Gastroesophageal sphincter (tissue), 4 donors: ENCODE data around the gene VIL1. TPM values are rescaled to one million over a fixed set of nuclear protein-coding genes. Genes with fewer than 3 reads are reported as not detected.

Source experiments
- ATAC-seq: fragments of 150-250 bp; one replicate; pipeline ENCODE4 v1.9.1; 2016; ENCODE audit warnings: mild to moderate bottlenecking, moderate library complexity
- H3K27ac ChIP-seq, 4 donors: fragments of 200-600 bp; sonication (generic) in 3 of 4; 1 replicate in 3 of 4; 2 replicates in 1 of 4; pipeline ENCODE4 v1.5.1; 2016 to 2019
- H3K27me3 ChIP-seq: fragments of 200-600 bp; sonication (generic); one replicate; pipeline ENCODE4 v1.5.1; 2019
- H3K36me3 ChIP-seq, 2 donors: fragments of 200-600 bp; sonication (generic); one replicate each; pipeline ENCODE4 v1.5.1; 2019; ENCODE audit warnings: control low read depth in 1 of 2
- H3K4me1 ChIP-seq, 3 donors: fragments of 200-600 bp; sonication (generic); 1 replicate in 2 of 3; 2 replicates in 1 of 3; pipeline ENCODE4 v1.5.1; 2016 to 2019; ENCODE audit warnings: control low read depth in 2 of 3
- H3K4me3 ChIP-seq, 2 donors: fragments of 200-600 bp; sonication (generic); one replicate each; pipeline ENCODE4 v1.5.1; 2019; ENCODE audit warnings: mild to moderate bottlenecking in 1 of 2, moderate library complexity in 1 of 2
- H3K9me3 ChIP-seq, 3 donors: fragments of 200-600 bp; sonication (generic); one replicate each; pipeline ENCODE4 v1.5.1; 2017 to 2019; ENCODE audit warnings: control low read depth in 2 of 3
- CTCF ChIP-seq, 4 experiments: fragments of 200-600 bp in 2 of 4; fragments of 450-650 bp in 2 of 4; sonication (generic) in 1 of 4; IDR thresholded peaks; one replicate each; pipeline ENCODE4 v1.5.1; 2017 to 2019; ENCODE audit warnings: antibody characterized with exemption in 4 of 4, mild to moderate bottlenecking in 2 of 4, moderate library complexity in 2 of 4
- EP300 ChIP-seq: sonication (generic); formaldehyde crosslinking; IDR thresholded peaks from one replicate; pipeline ENCODE4 v1.6.1; 2017; ENCODE audit warnings: antibody characterized with exemption, mild to moderate bottlenecking
- POLR2A ChIP-seq, 2 donors: fragments of 450-650 bp; IDR thresholded peaks; one replicate each; pipeline ENCODE4 v1.6.1; 2017; ENCODE audit warnings: antibody characterized with exemption in 2 of 2, mild to moderate bottlenecking in 2 of 2, moderate library complexity in 1 of 2
- POLR2AphosphoS5 ChIP-seq: sonication (generic); formaldehyde crosslinking; IDR thresholded peaks from one replicate; pipeline ENCODE4 v1.6.1; 2017; ENCODE audit warnings: antibody characterized with exemption
- WGBS, 2 donors: methylation state at CpG; one replicate each; pipeline ENCODE4 v1.1.5; 2018; ENCODE audit warnings: low coverage in 1 of 2; 5-methylcytosine and 5-hydroxymethylcytosine counted together
- total RNA-seq, 4 donors: library from RNA; depleted of rRNA; stranded (reverse); fragments of >200 nt; gene quantifications; one replicate each; pipeline ENCODE4 v1.1.0, GENCODE V29; 2016

The VIL1 gene
- total RNA-seq, 4 donors from 2014 or later, result not detected

- WGBS, 2 donors, result 97% methylated on average over 4 of the region's 23 CpGs; no CpG with 5 or more reads in 1 of the 2 donors
These were observed 27.7 kb upstream of the VIL1 start for GRCh38 chr2:218391202-218391601.

DNA sequence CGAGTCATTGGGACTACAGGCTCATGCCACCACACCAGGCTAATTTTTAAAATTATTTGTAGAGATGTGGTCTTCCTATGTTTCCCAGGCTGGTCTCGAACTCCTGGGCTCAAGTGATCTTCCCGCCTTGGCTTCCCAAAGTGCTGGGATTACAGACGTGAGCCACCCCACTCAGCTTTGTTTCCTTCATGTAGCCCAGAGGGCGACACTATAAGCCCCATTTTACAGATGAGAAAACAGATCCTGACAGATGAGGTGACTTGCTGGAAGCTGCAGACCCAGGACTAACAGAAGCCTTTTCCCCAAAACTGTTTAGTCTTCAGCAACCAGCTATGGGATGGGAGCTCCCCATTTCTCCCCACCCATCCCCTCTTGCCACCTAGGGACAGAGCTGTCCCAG is 26.5 kb upstream of the VIL1 start:
- Histone ChIP-seq H3K4me3 (no peak overlapping the region), H3K4me1 (peaks cover 0 to 24% (median 0%) of the 10 kb centered on the region in 3 donors), H3K27me3 (no peaks in the 10 kb centered on the region), H3K27ac (no peak overlapping the region), H3K36me3 (no peaks in the 10 kb centered on the region), H3K9me3 (no peaks in the 10 kb centered on the region)
- WGBS, 2 donors, result 90 to 93% methylated on average over 4 to 5 of the region's 5 CpGs
- TF ChIP-seq EP300, result no peak
- no peak for TF ChIP-seq CTCF (IDR thresholded peaks at IDR 0.05)
- TF ChIP-seq POLR2A (IDR thresholded peaks at IDR 0.05), result no peak
- TF ChIP-seq POLR2AphosphoS5, result no peak
- no peak for ATAC-seq

More at GRCh38 chr2:218391202-218391601, 27.7 kb upstream of the VIL1 start:
- Histone ChIP-seq H3K27ac (no peak overlapping the region), H3K9me3 (no peaks in the 10 kb centered on the region), H3K27me3 (no peaks in the 10 kb centered on the region), H3K4me3 (no peak overlapping the region), H3K36me3 (no peaks in the 10 kb centered on the region), H3K4me1 (peaks cover 0 to 19% (median 0%) of the 10 kb centered on the region in 3 donors)
- ATAC-seq, result no peak
- TF ChIP-seq EP300 (no peak), POLR2A (IDR thresholded peaks at IDR 0.05) (no peak), CTCF (IDR thresholded peaks at IDR 0.05) (no peak), POLR2AphosphoS5 (no peak)

DNA sequence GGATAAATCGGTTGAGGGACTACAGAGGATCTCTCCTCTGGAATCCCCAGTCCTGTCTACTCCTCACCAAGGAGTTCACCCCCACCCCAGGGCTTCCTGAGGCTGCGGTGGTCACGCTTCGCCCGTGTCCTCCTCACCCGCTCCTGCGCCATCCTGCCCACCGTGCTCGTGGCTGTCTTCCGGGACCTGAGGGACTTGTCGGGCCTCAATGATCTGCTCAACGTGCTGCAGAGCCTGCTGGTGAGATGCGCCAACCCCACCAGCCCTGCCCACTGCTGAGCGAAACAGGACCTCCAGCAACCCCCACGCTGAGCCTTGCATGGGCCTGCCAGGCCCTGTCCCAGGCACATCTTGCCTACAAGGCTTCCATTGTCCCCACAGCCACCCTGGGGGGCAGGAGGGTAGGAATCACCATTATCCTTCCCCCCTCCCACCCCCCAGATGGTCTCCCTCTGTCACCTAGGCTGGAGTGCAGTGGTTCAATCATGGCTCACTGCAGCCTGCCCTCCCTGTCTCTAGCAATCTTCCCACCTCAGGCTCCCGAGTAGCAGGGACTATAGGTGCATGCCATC is 25.9 kb upstream of the VIL1 start:
- TF ChIP-seq POLR2AphosphoS5, result no peak
- TF ChIP-seq POLR2A (IDR thresholded peaks at IDR 0.05), result no peak
- TF ChIP-seq EP300, result no peak
- TF ChIP-seq CTCF (IDR thresholded peaks at IDR 0.05), result no peak
- Histone ChIP-seq H3K36me3 (no peaks in the 10 kb centered on the region), H3K27me3 (no peaks in the 10 kb centered on the region), H3K9me3 (no peaks in the 10 kb centered on the region), H3K27ac (no peak overlapping the region), H3K4me1 (peaks cover 0 to 24% (median 0%) of the 10 kb centered on the region in 3 donors), H3K4me3 (no peak overlapping the region)
- ATAC-seq, result no peak
- WGBS, 2 donors, result 90% methylated on average over 5 of the region's 16 CpGs; no CpG with 5 or more reads in 1 of the 2 donors

- Histone ChIP-seq H3K4me1 (peaks cover 0 to 32% (median 0%) of the 10 kb centered on the region in 3 donors), H3K27me3 (no peaks in the 10 kb centered on the region), H3K9me3 (no peaks in the 10 kb centered on the region), H3K27ac (no peak overlapping the region), H3K36me3 (no peaks in the 10 kb centered on the region), H3K4me3 (no peak overlapping the region)
- TF ChIP-seq POLR2AphosphoS5 (no peak), EP300 (no peak), CTCF (IDR thresholded peaks at IDR 0.05) (no peak), POLR2A (IDR thresholded peaks at IDR 0.05) (no peak)
- 63 to 100% methylated on average over 1 of the region's 8 CpGs for WGBS, 2 donors
- no peak for ATAC-seq
These were observed 25.1 kb upstream of the VIL1 start for GRCh38 chr2:218393750-218394290.
